Left ventricle myocardium inferior (tissue), 1 donor: ENCODE measurements around the gene ANXA2. TPM values are rescaled to one million over a fixed set of nuclear protein-coding genes. Genes with fewer than 3 reads are reported as not detected.
A peak's percentile ranks its signal among the peaks of the same experiment; 100 is the strongest.

ENCODE experiments used
- DNase-seq: peaks from one replicate; pipeline ENCODE4 v3.0.0-alpha.2; 2020
- H3K27ac ChIP-seq: fragments of 200-600 bp; replicated peaks from 2 replicates; pipeline ENCODE4 v1.8.0; 2021
- H3K27me3 ChIP-seq: fragments of 200-600 bp; 2 replicates; pipeline ENCODE4 v1.8.0; 2021; ENCODE audit warnings: low read depth
- H3K36me3 ChIP-seq: fragments of 200-600 bp; 2 replicates; pipeline ENCODE4 v1.8.0; 2021
- H3K4me1 ChIP-seq: fragments of 200-600 bp; 2 replicates; pipeline ENCODE4 v1.8.0; 2021
- H3K4me3 ChIP-seq: fragments of 200-600 bp; 2 replicates; pipeline ENCODE4 v1.8.0; 2021; ENCODE audit warnings: mild to moderate bottlenecking, moderate library complexity
- H3K9me3 ChIP-seq: fragments of 200-600 bp; replicated peaks from 2 replicates; pipeline ENCODE4 v1.8.0; 2021
- intact Hi-C: fragments of 100-400 bp; cut with micrococcal nuclease; formaldehyde crosslinking; loops from one replicate; pipeline ENCODE4 v1.11.0; 2022
- total RNA-seq: library from RNA; stranded (reverse); fragmentation: NEBNext Ultra II Directional; extraction: Animal tissue kit (Norgen Biotek cat#: 25700); gene quantifications from one replicate; pipeline ENCODE4 v1.2.1, GENCODE V29; 2021
- TF ChIP-seq, protein P1 (sequence below): fragments of 200-600 bp; IDR thresholded peaks from 2 replicates; pipeline ENCODE4 v1.8.0; 2021; ENCODE audit warnings: antibody characterized with exemption, mild to moderate bottlenecking, borderline replicate concordance
- donor health status: DM: no; HTN: yes; CAD: no; lungs with severe emphysema.

Gene ANXA2
- total RNA-seq, 1 donor from 2014 or later = 123 TPM

GRCh38 chr15:60385620-60386552 is 11.9 kb downstream of the ANXA2 start:
- Histone ChIP-seq H3K4me1 (peaks cover 94% of the 10 kb centered on the region), H3K27ac (peak overlapping the region; percentile 5), H3K9me3 (no peaks in the 10 kb centered on the region), H3K4me3 (no peak overlapping the region), H3K27me3 (no peaks in the 10 kb centered on the region), H3K36me3 (peaks cover 37% of the 10 kb centered on the region)
- no peak for DNase-seq
- TF ChIP-seq, protein P1, sequence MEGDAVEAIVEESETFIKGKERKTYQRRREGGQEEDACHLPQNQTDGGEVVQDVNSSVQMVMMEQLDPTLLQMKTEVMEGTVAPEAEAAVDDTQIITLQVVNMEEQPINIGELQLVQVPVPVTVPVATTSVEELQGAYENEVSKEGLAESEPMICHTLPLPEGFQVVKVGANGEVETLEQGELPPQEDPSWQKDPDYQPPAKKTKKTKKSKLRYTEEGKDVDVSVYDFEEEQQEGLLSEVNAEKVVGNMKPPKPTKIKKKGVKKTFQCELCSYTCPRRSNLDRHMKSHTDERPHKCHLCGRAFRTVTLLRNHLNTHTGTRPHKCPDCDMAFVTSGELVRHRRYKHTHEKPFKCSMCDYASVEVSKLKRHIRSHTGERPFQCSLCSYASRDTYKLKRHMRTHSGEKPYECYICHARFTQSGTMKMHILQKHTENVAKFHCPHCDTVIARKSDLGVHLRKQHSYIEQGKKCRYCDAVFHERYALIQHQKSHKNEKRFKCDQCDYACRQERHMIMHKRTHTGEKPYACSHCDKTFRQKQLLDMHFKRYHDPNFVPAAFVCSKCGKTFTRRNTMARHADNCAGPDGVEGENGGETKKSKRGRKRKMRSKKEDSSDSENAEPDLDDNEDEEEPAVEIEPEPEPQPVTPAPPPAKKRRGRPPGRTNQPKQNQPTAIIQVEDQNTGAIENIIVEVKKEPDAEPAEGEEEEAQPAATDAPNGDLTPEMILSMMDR = no peak
- intact Hi-C loops = no loop called here

DNA sequence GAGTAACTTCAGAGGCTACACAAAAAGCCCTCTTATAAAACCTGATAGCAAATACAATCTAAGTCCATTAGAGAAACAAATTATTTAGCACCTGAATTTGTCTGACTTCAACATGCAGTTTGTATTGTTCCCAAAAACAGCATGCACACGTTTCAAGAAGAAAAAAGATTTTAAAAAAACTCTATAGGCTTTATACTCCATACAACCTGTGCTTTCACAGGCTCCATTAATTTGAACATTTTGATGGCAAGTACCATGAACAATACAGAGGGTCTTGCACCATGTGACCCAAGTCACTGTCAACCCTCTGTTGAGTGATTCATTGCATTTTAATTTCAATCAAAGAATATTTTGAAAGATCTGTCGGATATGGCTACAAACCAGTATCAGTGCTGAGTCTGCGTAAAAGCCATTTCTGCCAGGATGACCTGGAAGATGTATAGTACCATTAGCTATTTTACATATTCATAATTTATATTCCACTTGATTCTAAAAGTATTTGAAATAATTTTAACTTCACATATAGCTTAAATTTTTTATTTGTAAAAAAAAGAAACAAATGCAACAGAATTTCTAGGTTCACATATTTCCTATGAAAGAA is 13.2 kb downstream of the ANXA2 start:
- no peak overlapping the region for H3K27ac ChIP-seq
- DNase-seq = no peak
- TF ChIP-seq, protein P1 = no peak
- H3K27me3 ChIP-seq = no peaks in the 10 kb centered on the region
- no peaks in the 10 kb centered on the region for H3K9me3 ChIP-seq
- H3K4me1 ChIP-seq = peaks cover 93% of the 10 kb centered on the region
- no peak overlapping the region for H3K4me3 ChIP-seq
- peaks cover 44% of the 10 kb centered on the region for H3K36me3 ChIP-seq
- intact Hi-C loops = no loop called here

DNA sequence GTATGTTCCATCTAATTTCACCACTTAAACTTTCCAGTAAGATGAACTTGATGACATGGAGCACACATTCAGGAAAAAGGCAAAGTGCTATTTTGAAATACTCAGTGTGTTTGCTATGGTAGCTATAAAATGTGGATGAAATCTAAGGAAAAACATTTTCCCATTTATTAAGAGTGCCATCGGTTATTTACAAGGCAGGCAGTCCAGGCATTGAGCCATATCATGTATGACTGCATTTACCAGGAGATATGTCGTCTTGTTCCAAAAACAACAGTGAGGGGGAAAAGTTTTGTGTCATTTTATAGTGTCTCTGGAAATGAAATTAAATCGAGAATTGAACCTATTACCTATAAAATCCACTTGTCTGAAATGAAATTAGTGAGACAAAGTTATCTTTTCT is 13.7 kb downstream of the ANXA2 start:
- peaks cover 93% of the 10 kb centered on the region for H3K4me1 ChIP-seq
- TF ChIP-seq, protein P1 = no peak
- H3K4me3 ChIP-seq = no peak overlapping the region
- intact Hi-C loops = no loop called here
- no peaks in the 10 kb centered on the region for H3K9me3 ChIP-seq
- no peak for DNase-seq
- H3K27me3 ChIP-seq = no peaks in the 10 kb centered on the region
- H3K27ac ChIP-seq = peak overlapping the region; percentile 4
- H3K36me3 ChIP-seq = peaks cover 50% of the 10 kb centered on the region

GRCh38 chr15:60382773-60383674 is 14.8 kb downstream of the ANXA2 start:
- Histone ChIP-seq H3K27ac (no peak overlapping the region), H3K9me3 (no peaks in the 10 kb centered on the region), H3K27me3 (no peaks in the 10 kb centered on the region), H3K4me1 (peaks cover 92% of the 10 kb centered on the region), H3K4me3 (no peak overlapping the region), H3K36me3 (peaks cover 60% of the 10 kb centered on the region)
- intact Hi-C loops = no loop called here
- DNase-seq = no peak
- TF ChIP-seq, protein P1 = no peak

GRCh38 chr15:60381148-60381788 is 16.5 kb downstream of the ANXA2 start:
- peaks cover 92% of the 10 kb centered on the region for H3K4me1 ChIP-seq
- TF ChIP-seq, protein P1 = no peak
- peaks cover 70% of the 10 kb centered on the region for H3K36me3 ChIP-seq
- peak overlapping the region; percentile 75 for H3K27ac ChIP-seq
- no peak overlapping the region for H3K4me3 ChIP-seq
- H3K27me3 ChIP-seq = no peaks in the 10 kb centered on the region
- no peak for DNase-seq
- intact Hi-C loops = no loop called here
- no peaks in the 10 kb centered on the region for H3K9me3 ChIP-seq
